A673 (cell line): ENCODE results near the gene CAMK1.

Experiments
- CTCF ChIP-seq: fragments of 300-800, 200-600 bp; sonication (generic); conservative IDR thresholded peaks from 2 replicates; pipeline ENCODE4 v1.5.1; 2017; ENCODE audit warnings: low read depth, mild to moderate bottlenecking, antibody characterized with exemption, low read length, moderate library complexity, mixed read lengths
- EZH2 ChIP-seq: fragments of 200-600 bp; sonication (generic); IDR thresholded peaks from 2 replicates; pipeline ENCODE4 v1.6.1; 2017; ENCODE audit warnings: borderline replicate concordance, low read depth, mild to moderate bottlenecking, mixed read lengths, antibody characterized with exemption, low read length; ENCODE audit not compliant: poor library complexity, severe bottlenecking

DNA sequence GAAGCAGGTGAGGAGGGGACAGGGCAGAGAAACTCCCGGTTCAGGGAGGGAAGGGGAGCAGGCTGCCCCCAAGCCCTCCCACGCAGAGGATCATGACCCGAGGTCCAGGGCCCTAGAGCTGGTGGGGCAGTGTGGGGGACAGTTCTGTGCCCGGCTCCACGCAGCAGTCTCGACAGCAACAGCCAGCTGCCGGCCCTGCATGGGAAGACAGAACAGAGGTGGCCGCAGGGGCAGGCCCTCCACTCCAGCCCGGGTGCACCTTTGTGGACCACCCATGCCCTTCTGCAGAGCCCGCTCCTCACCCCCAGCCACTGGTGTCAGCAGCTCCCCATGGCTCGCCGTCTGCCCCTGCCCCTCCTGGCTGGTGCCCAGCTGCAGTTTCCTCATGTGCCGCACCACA lies 12.3 kb downstream of the CAMK1 start:
- TF ChIP-seq CTCF (no peak), EZH2 (no peak)
